Suprapubic skin (tissue), 4 donors: Measurements from ENCODE around the gene TNFAIP2.

Experiments used
- EP300 ChIP-seq: sonication (generic); formaldehyde crosslinking; IDR thresholded peaks from one replicate; pipeline ENCODE4 v1.6.1; 2017; ENCODE audit warnings: antibody characterized with exemption
- POLR2A ChIP-seq, 2 donors: fragments of 450-650 bp; IDR thresholded peaks; one replicate each; pipeline ENCODE4 v1.6.1; 2017; ENCODE audit warnings: antibody characterized with exemption in 2 of 2, mild to moderate bottlenecking in 2 of 2, moderate library complexity in 2 of 2
- POLR2AphosphoS5 ChIP-seq, 3 donors: sonication (generic); formaldehyde crosslinking; IDR thresholded peaks; one replicate each; pipeline ENCODE4 v1.6.1; 2017; ENCODE audit warnings: antibody characterized with exemption in 3 of 3
- TF ChIP-seq, protein P1 (sequence below), 2 donors: fragments of 200-600 bp in 1 of 2; fragments of 450-650 bp in 1 of 2; sonication (generic) in 1 of 2; IDR thresholded peaks; one replicate each; pipeline ENCODE4 v1.5.1; 2016 to 2019; ENCODE audit warnings: antibody characterized with exemption in 2 of 2, mild to moderate bottlenecking in 1 of 2, moderate library complexity in 1 of 2

DNA sequence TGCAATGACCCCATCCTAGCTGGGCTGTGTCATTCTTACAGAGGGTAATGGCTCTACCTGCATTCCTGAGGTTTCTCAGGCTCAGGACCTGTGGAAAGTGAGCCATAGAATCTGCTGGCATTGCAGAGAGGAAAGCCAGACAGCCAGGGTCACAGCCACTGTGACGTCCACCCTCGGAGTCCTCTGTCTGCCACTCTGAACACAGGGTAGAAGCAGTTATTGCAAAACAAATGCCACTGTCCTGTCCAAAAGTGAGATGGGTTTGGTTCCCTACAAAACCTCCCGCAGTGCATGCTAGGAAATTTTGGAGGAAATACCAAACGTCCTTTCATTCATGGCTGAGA, 37.8 kb downstream of the TNFAIP2 start:
- TF ChIP-seq POLR2AphosphoS5 (IDR thresholded peaks at IDR 0.05), result no peak
- TF ChIP-seq, protein P1, sequence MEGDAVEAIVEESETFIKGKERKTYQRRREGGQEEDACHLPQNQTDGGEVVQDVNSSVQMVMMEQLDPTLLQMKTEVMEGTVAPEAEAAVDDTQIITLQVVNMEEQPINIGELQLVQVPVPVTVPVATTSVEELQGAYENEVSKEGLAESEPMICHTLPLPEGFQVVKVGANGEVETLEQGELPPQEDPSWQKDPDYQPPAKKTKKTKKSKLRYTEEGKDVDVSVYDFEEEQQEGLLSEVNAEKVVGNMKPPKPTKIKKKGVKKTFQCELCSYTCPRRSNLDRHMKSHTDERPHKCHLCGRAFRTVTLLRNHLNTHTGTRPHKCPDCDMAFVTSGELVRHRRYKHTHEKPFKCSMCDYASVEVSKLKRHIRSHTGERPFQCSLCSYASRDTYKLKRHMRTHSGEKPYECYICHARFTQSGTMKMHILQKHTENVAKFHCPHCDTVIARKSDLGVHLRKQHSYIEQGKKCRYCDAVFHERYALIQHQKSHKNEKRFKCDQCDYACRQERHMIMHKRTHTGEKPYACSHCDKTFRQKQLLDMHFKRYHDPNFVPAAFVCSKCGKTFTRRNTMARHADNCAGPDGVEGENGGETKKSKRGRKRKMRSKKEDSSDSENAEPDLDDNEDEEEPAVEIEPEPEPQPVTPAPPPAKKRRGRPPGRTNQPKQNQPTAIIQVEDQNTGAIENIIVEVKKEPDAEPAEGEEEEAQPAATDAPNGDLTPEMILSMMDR (IDR thresholded peaks at IDR 0.05), result no peak
- no peak for TF ChIP-seq POLR2A (IDR thresholded peaks at IDR 0.05)
- TF ChIP-seq EP300, result no peak
